Dermis microvascular lymphatic vessel endothelial cell (primary cell): Measurements from ENCODE around the gene CFAP65. TPM values are rescaled to one million over a fixed set of nuclear protein-coding genes. Genes with fewer than 3 reads are reported as not detected.

Experiments used
- DNase-seq, 2 donors: peaks; one replicate each; pipeline versions ENCODE4 v3.0.0 to v3.0.0-alpha.2; 2010; ENCODE audit warnings: low read depth in 2 of 2
- total RNA-seq: library from RNA; depleted of rRNA; stranded (reverse); fragments of >200 nt; gene quantifications from 2 replicates; pipeline ENCODE4 v1.2.1, GENCODE V29; 2014

CFAP65 gene
- total RNA-seq, 1 donor from 2014 or later, result not detected

GRCh38 chr2:218992703-218993344, 48.5 kb downstream of the CFAP65 start:
- DNase-seq, result no peak

- no peak for DNase-seq
Observed at GRCh38 chr2:218992196-218992595, 49.1 kb downstream of the CFAP65 start.

- DNase-seq, result no peak
Observed at GRCh38 chr2:218991674-218992168, 49.6 kb downstream of the CFAP65 start.

GRCh38 chr2:218990612-218991011, 50.7 kb downstream of the CFAP65 start:
- DNase-seq, result no peak

- no peak for DNase-seq
Observed at GRCh38 chr2:218990052-218990451, 51.3 kb downstream of the CFAP65 start.

- DNase-seq, result no peak
Observed at GRCh38 chr2:218988650-218989049, 52.7 kb downstream of the CFAP65 start.

GRCh38 chr2:218988164-218988563, 53.2 kb downstream of the CFAP65 start:
- DNase-seq, result no peak

- no peak for DNase-seq
Observed at GRCh38 chr2:218986148-218986761, 55.1 kb downstream of the CFAP65 start.

- no peak for DNase-seq
Observed at GRCh38 chr2:218985325-218986091, 55.8 kb downstream of the CFAP65 start.

- no peak for DNase-seq
Observed at GRCh38 chr2:218985021-218985324, 56.3 kb downstream of the CFAP65 start, which contains the start of gene FEV. Gene FEV, minus strand, starts transcription at chr2:218985184. Its CDS starts 109 bp downstream, at chr2:218985075.

GRCh38 chr2:218984239-218985020, 56.9 kb downstream of the CFAP65 start:
- DNase-seq, result peak; percentile 40 to 44

GRCh38 chr2:218983934-218984238, 57.4 kb downstream of the CFAP65 start:
- DNase-seq, result no peak

- DNase-seq, result peak in 1 of 2 donors; percentile 20
Observed at GRCh38 chr2:218983263-218983933, 57.9 kb downstream of the CFAP65 start.

GRCh38 chr2:218982586-218983262, 58.6 kb downstream of the CFAP65 start:
- no peak for DNase-seq

- DNase-seq, result no peak
Observed at GRCh38 chr2:218981881-218982585, 59.3 kb downstream of the CFAP65 start.

- DNase-seq, result no peak
Observed at GRCh38 chr2:218981390-218981880, 59.9 kb downstream of the CFAP65 start.

GRCh38 chr2:218980735-218981389, 60.5 kb downstream of the CFAP65 start:
- DNase-seq, result no peak

GRCh38 chr2:218979846-218980734, 61.2 kb downstream of the CFAP65 start:
- DNase-seq, result peak; percentile 55 to 78
